ENCODE data around the gene TRIM31. TPM values are rescaled to one million over a fixed set of nuclear protein-coding genes. Genes with fewer than 3 reads are reported as not detected.

TRIM31 gene
- total RNA-seq, 1 experiment from 2014 or later, result not detected

DNA sequence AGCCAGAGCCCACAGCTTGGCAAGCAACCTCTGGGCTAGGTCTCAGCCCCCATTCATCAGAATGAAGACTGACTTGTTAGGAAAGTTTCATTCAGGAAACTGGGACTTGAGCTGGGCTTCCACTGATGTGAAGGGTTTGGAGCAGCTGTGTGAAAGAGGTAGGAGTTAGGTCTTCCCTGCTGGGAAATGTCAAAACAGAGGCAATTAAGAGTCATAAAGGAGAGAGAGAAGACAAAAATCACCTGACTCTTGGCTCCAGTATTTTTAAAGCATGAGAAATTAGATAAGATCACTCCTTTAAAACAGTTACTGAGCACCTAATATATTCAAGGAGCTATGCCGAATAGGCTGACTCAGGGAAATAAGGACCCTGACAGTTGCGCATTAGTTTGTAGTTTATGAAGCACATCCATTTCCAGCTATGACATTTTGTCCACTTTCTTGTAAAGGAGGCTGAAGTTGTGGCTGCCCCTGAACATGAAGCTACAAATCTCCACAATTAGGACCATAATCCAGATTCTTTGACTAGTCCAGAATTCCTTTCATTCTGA, 19.1 kb upstream of the TRIM31 start:
- H4K91ac ChIP-seq (ENCODE audit: insufficient read length, low read depth, low read length), result no peak overlapping the region
- no peak overlapping the region for H2BK12ac ChIP-seq (ENCODE audit: insufficient read length, low read depth, low read length)
- Mint-ChIP-seq H3K36me3 (ENCODE audit: insufficient read depth in 1 of 3, low read depth in 3 of 3) (no peaks in the 10 kb centered on the region), H3K27ac (no peak overlapping the region), H3K27me3 (ENCODE audit: low read depth) (peaks cover 74% of the 10 kb centered on the region), H3K9me3 (no peaks in the 10 kb centered on the region), H3K4me3 (no peak overlapping the region), H3K4me1 (peaks cover 5 to 11% of the 10 kb centered on the region in 2 experiments)
- H4K5ac ChIP-seq (ENCODE audit: insufficient read length, low read depth, low read length), result no peak overlapping the region
- no peak overlapping the region for H3K14ac ChIP-seq (ENCODE audit: insufficient read depth, low read length)
- no peak overlapping the region for H3K4ac ChIP-seq (ENCODE audit: low read depth, low read length)
- H2AFZ ChIP-seq (ENCODE audit: low read length), result no peak overlapping the region
- H4K8ac ChIP-seq (replicated peaks; ENCODE audit: insufficient read length, low read depth, low read length), result no peak overlapping the region
- no peak overlapping the region for H3K23ac ChIP-seq (ENCODE audit: insufficient read length, low read depth, low read length)
- no peak overlapping the region for H2BK120ac ChIP-seq (ENCODE audit: low read depth, low read length, poor library complexity, severe bottlenecking)
- peaks cover 13% of the 10 kb centered on the region; the same call in 1 of the 2 replicates for H3K27me3 ChIP-seq (ENCODE audit: insufficient read depth, low read length)
- no peak overlapping the region for H3K27ac ChIP-seq (ENCODE audit: insufficient read length, low read depth, low read length)
- no peak for DNase-seq
- peaks cover 9% of the 10 kb centered on the region for H3K23me2 ChIP-seq (ENCODE audit: insufficient read length, low read depth, low read length, poor library complexity, severe bottlenecking)
- no peak overlapping the region for H2AK5ac ChIP-seq (ENCODE audit: insufficient read length, low read length)
- WGBS (ENCODE audit: extremely low coverage, insufficient read length, low lambda C conversion rate), result no CpG with 5 or more reads among the region's 2 CpGs
- no peaks in the 10 kb centered on the region for H3K4me1 ChIP-seq (ENCODE audit: insufficient read depth, low read length)
- no peak overlapping the region for H3K56ac ChIP-seq (ENCODE audit: insufficient read length, low read depth, low read length)
- no peaks in the 10 kb centered on the region for H3K9me3 ChIP-seq (ENCODE audit: control insufficient read depth, low read depth, low read length)
- H4K20me1 ChIP-seq (ENCODE audit: control insufficient read depth, insufficient read depth, insufficient read length), result no peaks in the 10 kb centered on the region
- H2BK15ac ChIP-seq (ENCODE audit: low read depth, low read length), result no peak overlapping the region
- H3K79me2 ChIP-seq (ENCODE audit: insufficient read depth, low read length), result no peaks in the 10 kb centered on the region
- H3T11ph ChIP-seq (ENCODE audit: low read length), result no peak overlapping the region
- no peak overlapping the region for H3K4me2 ChIP-seq (ENCODE audit: insufficient read depth, insufficient read length, low read length)
- H3K18ac ChIP-seq (ENCODE audit: insufficient read length, low read depth, low read length), result no peak overlapping the region
- no peak overlapping the region for H2BK20ac ChIP-seq (ENCODE audit: low read depth, low read length, poor library complexity, severe bottlenecking)
- TF ChIP-seq, protein P1, sequence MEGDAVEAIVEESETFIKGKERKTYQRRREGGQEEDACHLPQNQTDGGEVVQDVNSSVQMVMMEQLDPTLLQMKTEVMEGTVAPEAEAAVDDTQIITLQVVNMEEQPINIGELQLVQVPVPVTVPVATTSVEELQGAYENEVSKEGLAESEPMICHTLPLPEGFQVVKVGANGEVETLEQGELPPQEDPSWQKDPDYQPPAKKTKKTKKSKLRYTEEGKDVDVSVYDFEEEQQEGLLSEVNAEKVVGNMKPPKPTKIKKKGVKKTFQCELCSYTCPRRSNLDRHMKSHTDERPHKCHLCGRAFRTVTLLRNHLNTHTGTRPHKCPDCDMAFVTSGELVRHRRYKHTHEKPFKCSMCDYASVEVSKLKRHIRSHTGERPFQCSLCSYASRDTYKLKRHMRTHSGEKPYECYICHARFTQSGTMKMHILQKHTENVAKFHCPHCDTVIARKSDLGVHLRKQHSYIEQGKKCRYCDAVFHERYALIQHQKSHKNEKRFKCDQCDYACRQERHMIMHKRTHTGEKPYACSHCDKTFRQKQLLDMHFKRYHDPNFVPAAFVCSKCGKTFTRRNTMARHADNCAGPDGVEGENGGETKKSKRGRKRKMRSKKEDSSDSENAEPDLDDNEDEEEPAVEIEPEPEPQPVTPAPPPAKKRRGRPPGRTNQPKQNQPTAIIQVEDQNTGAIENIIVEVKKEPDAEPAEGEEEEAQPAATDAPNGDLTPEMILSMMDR (conservative IDR thresholded peaks at IDR 0.05), result no peak
- H3K79me1 ChIP-seq (ENCODE audit: insufficient read depth, low read depth, low read length, poor library complexity, severe bottlenecking), result no peaks in the 10 kb centered on the region
- H2BK5ac ChIP-seq (ENCODE audit: insufficient read length, low read length), result no peak overlapping the region
- no peak overlapping the region for H3K9ac ChIP-seq (ENCODE audit: extremely low read depth, insufficient read length, low read length)
